GM23338 (cell line): ENCODE data around the gene DDX23.

Source experiments
- CREB1 ChIP-seq: fragments of 250-450 bp; sonication (Bioruptor Pico); IDR thresholded peaks from 2 replicates; pipeline ENCODE4 v1.5.0; 2020; ENCODE audit warnings: low read depth, mild to moderate bottlenecking, moderate library complexity
- CTCF ChIP-seq, 2 experiments: fragments of 200-600 bp in 1 of 2; sonication (generic) in 1 of 2; conservative IDR thresholded peaks; 2 replicates each; pipeline versions ENCODE4 v1.5.1 to v1.6.1; 2016 to 2017; ENCODE audit warnings: antibody characterized with exemption in 2 of 2, low read depth in 2 of 2, mild to moderate bottlenecking in 2 of 2, moderate library complexity in 1 of 2
- EZH2 ChIP-seq: fragments of 200-600 bp; sonication (generic); IDR thresholded peaks from one replicate; pipeline ENCODE4 v1.8.0; 2017; ENCODE audit warnings: antibody characterized with exemption, mild to moderate bottlenecking, low read depth; ENCODE audit not compliant: unreplicated experiment

- TF ChIP-seq CTCF (conservative IDR thresholded peaks at IDR 0.05; ENCODE audit: low read depth in 2 of 2) (peak; percentile 73), EZH2 (peak; percentile 28), CREB1 (0 out of 2 replicates have a peak, but pooled peaks have one; percentile 10)
Observed at GRCh38 chr12:48818831-48819590, 33.0 kb downstream of the DDX23 start.
